OCI-LY1 (cell line): ENCODE data around the gene ORM2.
A peak's percentile ranks its signal among the peaks of the same experiment; 100 is the strongest.

Experiments
- H2AFZ ChIP-seq: fragments of 200-600 bp; sonication (generic), shearing (Covaris generic); 2 replicates; pipeline ENCODE4 v1.6.0; 2014; ENCODE audit warnings: antibody characterized with exemption, mild to moderate bottlenecking, low read length
- H3F3A ChIP-seq: fragments of 200-600 bp; sonication (generic), shearing (Covaris generic); 2 replicates; pipeline ENCODE4 v1.6.0; 2014; ENCODE audit warnings: mild to moderate bottlenecking, antibody characterized with exemption, low read length, moderate library complexity; ENCODE audit not compliant: insufficient read depth
- H3K27ac ChIP-seq: fragments of 200-600 bp; sonication (generic); 2 replicates; pipeline ENCODE4 v1.5.1; 2014; ENCODE audit warnings: low read length, mixed run types, mild to moderate bottlenecking, low read depth; ENCODE audit not compliant: poor library complexity, severe bottlenecking
- H3K27me3 ChIP-seq: fragments of 200-600 bp; sonication (generic); 2 replicates; pipeline ENCODE4 v1.6.0; 2014; ENCODE audit warnings: antibody characterized with exemption, mild to moderate bottlenecking, low read length, moderate library complexity; ENCODE audit not compliant: insufficient read depth
- H3K36me3 ChIP-seq: fragments of 200-600 bp; sonication (generic); 2 replicates; pipeline ENCODE4 v1.6.1; 2014; ENCODE audit warnings: mild to moderate bottlenecking, antibody characterized with exemption, low read length, moderate library complexity, mixed read lengths; ENCODE audit not compliant: insufficient read depth
- H3K4me1 ChIP-seq: fragments of 200-600 bp; sonication (generic); 2 replicates; pipeline ENCODE4 v1.5.1; 2014; ENCODE audit warnings: mild to moderate bottlenecking, low read length, moderate library complexity; ENCODE audit not compliant: insufficient read depth, severe bottlenecking
- H3K4me2 ChIP-seq: fragments of 200-600 bp; sonication (generic), shearing (Covaris generic); 2 replicates; pipeline ENCODE4 v1.6.1; 2014; ENCODE audit warnings: low read length
- H3K4me3 ChIP-seq: fragments of 200-600 bp; sonication (generic); 2 replicates; pipeline ENCODE4 v1.5.1; 2014; ENCODE audit warnings: low read length, low read depth, mild to moderate bottlenecking, mixed read lengths; ENCODE audit not compliant: poor library complexity, severe bottlenecking
- H3K79me2 ChIP-seq: fragments of 200-600 bp; shearing (Covaris generic); 2 replicates; pipeline ENCODE4 v1.6.1; 2016; ENCODE audit warnings: mixed run types, low read length, mixed read lengths; ENCODE audit not compliant: insufficient read depth
- H3K9ac ChIP-seq: fragments of 200-600 bp; sonication (generic), shearing (Covaris generic); 2 replicates; pipeline ENCODE4 v1.6.1; 2014; ENCODE audit warnings: mild to moderate bottlenecking, low read length, mixed read lengths
- H3K9me2 ChIP-seq: fragments of 200-600 bp; sonication (generic), shearing (Covaris generic); 2 replicates; pipeline ENCODE4 v1.6.1; 2014; ENCODE audit warnings: low read depth, mild to moderate bottlenecking, low read length, mixed read lengths
- H3K9me3 ChIP-seq: fragments of 200-600 bp; shearing (Covaris generic); 2 replicates; pipeline ENCODE4 v1.6.1; 2014; ENCODE audit warnings: low read length, mixed read lengths
- H4K20me1 ChIP-seq: fragments of 200-600 bp; sonication (generic), shearing (Covaris generic); 2 replicates; pipeline ENCODE4 v1.6.0; 2016; ENCODE audit warnings: mild to moderate bottlenecking, low read length; ENCODE audit not compliant: insufficient read depth
- EZH2 ChIP-seq: fragments of 200-600 bp; sonication (generic), shearing (Covaris generic); IDR thresholded peaks from 2 replicates; pipeline ENCODE4 v1.8.0; 2017; ENCODE audit warnings: borderline replicate concordance, mixed run types, mild to moderate bottlenecking, antibody characterized with exemption, low read length, moderate library complexity, mixed read lengths
- TF ChIP-seq, protein P1 (sequence below): fragments of 200-600 bp; sonication (generic), shearing (Covaris generic); IDR thresholded peaks from 2 replicates; pipeline ENCODE4 v1.5.1; 2017; ENCODE audit warnings: mild to moderate bottlenecking, antibody characterized with exemption, low read length, moderate library complexity, mixed read lengths

Gene ORM2

DNA sequence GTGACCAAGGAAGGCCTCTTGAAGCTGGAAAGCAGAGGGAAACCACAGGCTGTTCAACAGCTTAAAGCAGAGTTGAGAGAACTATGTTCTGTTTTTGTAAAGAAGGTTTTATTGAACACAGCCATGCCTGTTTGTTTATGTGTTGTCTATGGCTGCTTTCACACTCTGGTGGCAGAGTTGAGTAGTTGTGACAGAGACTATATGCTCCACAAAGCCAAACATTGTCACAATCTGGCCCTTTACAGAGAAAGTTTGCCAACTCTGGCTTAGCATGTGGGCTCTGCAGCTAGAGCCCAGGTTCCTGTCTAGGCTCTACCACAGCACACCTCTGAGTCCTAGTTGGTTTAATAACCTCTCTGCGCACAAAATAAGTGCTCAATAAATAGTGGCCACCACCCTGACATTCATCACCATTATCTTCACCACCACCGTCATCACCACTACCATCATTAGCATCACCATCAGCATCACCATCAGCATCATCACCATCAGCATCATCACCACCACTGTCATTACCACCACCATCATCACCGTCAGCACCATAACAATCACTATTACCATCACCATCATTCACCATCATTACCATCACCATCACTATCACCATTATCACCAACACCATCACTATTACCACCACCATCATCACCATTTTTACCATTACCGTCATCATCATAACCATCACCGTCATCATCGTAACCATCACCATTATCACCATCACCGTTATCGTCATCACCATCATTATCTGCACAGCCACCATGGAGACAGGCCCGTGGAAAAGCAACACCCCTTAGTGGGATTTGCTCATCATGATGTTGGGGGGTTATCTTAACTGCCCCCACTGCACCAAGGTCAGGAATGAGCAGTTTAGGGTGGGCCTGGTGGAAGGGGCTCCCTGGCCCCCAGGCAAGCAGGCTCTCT is 39.8 kb downstream of the ORM2 start:
- Histone ChIP-seq H3K27ac (peak overlapping the region; percentile 99), H3K9me3 (no peaks in the 10 kb centered on the region), H3K4me2 (peak overlapping the region; percentile 27; the same call in 1 of the 2 replicates), H3K36me3 (peaks cover 60% of the 10 kb centered on the region), H4K20me1 (no peaks in the 10 kb centered on the region), H3K79me2 (no peaks in the 10 kb centered on the region), H3K4me1 (peaks cover 97% of the 10 kb centered on the region), H3K27me3 (no peaks in the 10 kb centered on the region), H3K4me3 (no peak overlapping the region), H3K9ac (peak overlapping the region; percentile 49; the same call in 1 of the 2 replicates), H3F3A (peaks cover 4% of the 10 kb centered on the region), H2AFZ (no peak overlapping the region), H3K9me2 (no peaks in the 10 kb centered on the region)
- TF ChIP-seq, protein P1, sequence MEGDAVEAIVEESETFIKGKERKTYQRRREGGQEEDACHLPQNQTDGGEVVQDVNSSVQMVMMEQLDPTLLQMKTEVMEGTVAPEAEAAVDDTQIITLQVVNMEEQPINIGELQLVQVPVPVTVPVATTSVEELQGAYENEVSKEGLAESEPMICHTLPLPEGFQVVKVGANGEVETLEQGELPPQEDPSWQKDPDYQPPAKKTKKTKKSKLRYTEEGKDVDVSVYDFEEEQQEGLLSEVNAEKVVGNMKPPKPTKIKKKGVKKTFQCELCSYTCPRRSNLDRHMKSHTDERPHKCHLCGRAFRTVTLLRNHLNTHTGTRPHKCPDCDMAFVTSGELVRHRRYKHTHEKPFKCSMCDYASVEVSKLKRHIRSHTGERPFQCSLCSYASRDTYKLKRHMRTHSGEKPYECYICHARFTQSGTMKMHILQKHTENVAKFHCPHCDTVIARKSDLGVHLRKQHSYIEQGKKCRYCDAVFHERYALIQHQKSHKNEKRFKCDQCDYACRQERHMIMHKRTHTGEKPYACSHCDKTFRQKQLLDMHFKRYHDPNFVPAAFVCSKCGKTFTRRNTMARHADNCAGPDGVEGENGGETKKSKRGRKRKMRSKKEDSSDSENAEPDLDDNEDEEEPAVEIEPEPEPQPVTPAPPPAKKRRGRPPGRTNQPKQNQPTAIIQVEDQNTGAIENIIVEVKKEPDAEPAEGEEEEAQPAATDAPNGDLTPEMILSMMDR, result no peak
- TF ChIP-seq EZH2, result no peak

DNA sequence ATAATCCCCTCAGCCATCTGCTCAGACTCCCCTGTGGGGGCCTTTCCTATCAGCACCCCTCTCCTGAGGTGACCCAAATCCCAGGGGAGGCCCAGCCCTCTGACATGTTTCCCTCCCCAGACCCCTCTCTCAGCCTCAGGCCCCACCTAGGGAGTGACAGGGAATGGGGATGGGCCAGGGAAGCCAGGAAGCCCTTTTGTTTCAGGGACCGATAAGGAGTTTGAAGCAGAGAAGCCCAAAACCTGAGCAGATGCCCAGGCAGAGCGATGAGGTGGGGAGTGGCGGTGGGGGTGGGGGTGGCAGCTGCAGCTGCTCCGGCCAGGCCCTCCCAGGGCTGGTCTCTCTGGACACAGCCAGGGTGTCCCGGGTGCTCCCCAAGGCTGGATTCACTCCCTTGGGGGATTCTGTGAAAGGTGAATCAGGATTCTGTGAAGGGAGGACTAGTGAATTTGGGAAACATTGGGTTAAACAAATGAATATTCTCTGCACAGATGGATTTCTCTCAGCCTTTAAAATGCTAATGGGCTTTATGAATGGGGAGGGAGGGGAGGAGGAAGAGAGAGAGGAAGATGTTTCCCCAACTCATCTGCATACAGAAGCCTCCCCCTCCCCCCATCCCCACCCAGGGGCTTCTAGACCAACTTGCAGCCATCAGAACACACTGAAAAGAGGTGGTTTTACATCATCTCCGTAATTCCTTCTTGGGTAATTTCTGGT is 40.7 kb downstream of the ORM2 start:
- no peaks in the 10 kb centered on the region for H3K27me3 ChIP-seq
- H4K20me1 ChIP-seq, result no peaks in the 10 kb centered on the region
- peaks cover 52% of the 10 kb centered on the region; the same call in 1 of the 2 replicates for H3K36me3 ChIP-seq
- peak overlapping the region; percentile 99 for H3K27ac ChIP-seq
- no peak overlapping the region for H2AFZ ChIP-seq
- peak overlapping the region; percentile 49 for H3K9ac ChIP-seq
- no peaks in the 10 kb centered on the region for H3K9me2 ChIP-seq
- peak overlapping the region; percentile 27 for H3K4me2 ChIP-seq
- TF ChIP-seq, protein P1, result no peak
- TF ChIP-seq EZH2, result no peak
- H3K79me2 ChIP-seq, result no peaks in the 10 kb centered on the region
- H3F3A ChIP-seq, result peaks cover 8% of the 10 kb centered on the region
- H3K4me3 ChIP-seq, result no peak overlapping the region
- H3K9me3 ChIP-seq, result no peaks in the 10 kb centered on the region
- H3K4me1 ChIP-seq, result peaks cover 97% of the 10 kb centered on the region

DNA sequence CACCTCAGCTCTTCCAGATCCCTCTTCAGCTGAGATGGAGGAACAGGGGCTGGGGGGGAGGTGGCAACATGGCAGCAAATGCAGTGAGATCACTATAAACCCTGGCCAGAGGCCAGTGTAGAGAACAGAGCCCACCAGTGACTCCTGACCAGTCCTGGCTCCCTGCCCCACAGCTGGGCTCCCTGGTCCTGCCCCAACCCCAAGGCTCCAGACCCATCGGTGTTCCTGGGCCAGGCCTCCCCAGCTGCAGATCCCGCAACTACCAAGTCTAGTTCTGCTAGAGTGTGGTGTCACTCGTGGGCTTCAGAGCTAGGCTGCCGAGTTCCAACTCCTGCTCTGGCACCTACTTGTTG is 41.3 kb downstream of the ORM2 start:
- no peaks in the 10 kb centered on the region for H3K9me2 ChIP-seq
- H3K4me1 ChIP-seq, result peaks cover 96% of the 10 kb centered on the region
- H4K20me1 ChIP-seq, result no peaks in the 10 kb centered on the region
- H3K79me2 ChIP-seq, result no peaks in the 10 kb centered on the region
- TF ChIP-seq EZH2, result no peak
- TF ChIP-seq, protein P1, result no peak
- no peaks in the 10 kb centered on the region for H3K27me3 ChIP-seq
- H3F3A ChIP-seq, result peaks cover 8% of the 10 kb centered on the region
- no peak overlapping the region for H3K4me3 ChIP-seq
- H3K4me2 ChIP-seq, result peak overlapping the region; percentile 27; the same call in 1 of the 2 replicates
- no peak overlapping the region; the same call in 1 of the 2 replicates for H3K9ac ChIP-seq
- peak overlapping the region; percentile 99 for H3K27ac ChIP-seq
- H3K36me3 ChIP-seq, result peaks cover 49% of the 10 kb centered on the region; the same call in 1 of the 2 replicates
- no peak overlapping the region for H2AFZ ChIP-seq
- H3K9me3 ChIP-seq, result no peaks in the 10 kb centered on the region
